GM12878 (cell line): ENCODE data around the gene CTNNA2. TPM values are rescaled to one million over a fixed set of nuclear protein-coding genes. Genes with fewer than 3 reads are reported as not detected.
"Not testable (repeated sequence)": the region's sequence is repeated elsewhere in the genome, so short reads cannot be mapped to it uniquely, and the experiment has no call there.

Experiments used
- ATAC-seq: fragments of 200-7000 bp; cut with Tn5 transposase; 3 replicates; pipeline ENCODE4 v1.9.1; 2020; ENCODE audit warnings: mild to moderate bottlenecking, moderate library complexity
- BruUV-seq: library from RNA; stranded (reverse); fragments of 400-500 nt; replicated peaks from 2 replicates; lab custom pipeline; 2021; lab: Mats Ljungman, UMichigan
- CTCF ChIA-PET: fragments of 300-600 bp; sonication (Branson Sonifier 250); formaldehyde crosslinking; extraction: SDS; loops from one replicate; lab custom pipeline; 2021; ENCODE audit warnings: inconsistent platforms; lab: Yijun Ruan, JAX
- POLR2A ChIA-PET: fragments of 350-600 bp; formaldehyde crosslinking; extraction: SDS; loops from one replicate; lab custom pipeline; 2021; ENCODE audit warnings: inconsistent platforms; lab: Charles Lee
- RAD21 ChIA-PET: fragments of 300-600 bp; sonication (Branson Sonifier 250); formaldehyde crosslinking; loops from one replicate; lab custom pipeline; 2023; ENCODE audit warnings: antibody characterized with exemption; ENCODE audit not compliant: unreplicated experiment; lab: Charles Lee
- SMC1A ChIA-PET: fragments of 300-600 bp; sonication (Branson Sonifier 250); formaldehyde crosslinking; loops from one replicate; lab custom pipeline; 2023; ENCODE audit not compliant: unreplicated experiment, uncharacterized antibody; lab: Charles Lee
- DNase-seq: peaks from one replicate; pipeline ENCODE4 v3.0.0-alpha.2; 2011; ENCODE audit warnings: low read depth, low spot score
- FAIRE-seq: peaks from 3 replicates; lab custom pipeline; 2011; peaks lifted over from hg19 to GRCh38; lab: Jason Lieb, UNC
- H2AFZ ChIP-seq: 2 replicates; pipeline ENCODE4 v1.6.0; 2011; ENCODE audit warnings: low read depth, low read length, control low read depth; ENCODE audit not compliant: control insufficient read depth
- H3K27ac ChIP-seq: 2 replicates; pipeline ENCODE4 v1.5.1; 2011; ENCODE audit warnings: control low read depth; ENCODE audit not compliant: control insufficient read depth, insufficient read depth
- H3K27me3 ChIP-seq, 2 experiments: replicated peaks in 1 of 2; 2 replicates each; pipeline versions ENCODE4 v1.6.0 to v1.6.1; 2011; ENCODE audit warnings: low read length in 1 of 2; ENCODE audit not compliant: control insufficient read depth in 2 of 2, insufficient read depth in 2 of 2
- H3K36me3 ChIP-seq, 2 experiments: 2 replicates each; pipeline ENCODE4 v1.5.1; 2011; ENCODE audit warnings: low read length in 1 of 2; ENCODE audit not compliant: control insufficient read depth in 2 of 2, insufficient read depth in 2 of 2
- H3K4me1 ChIP-seq: 2 replicates; pipeline ENCODE4 v1.6.1; 2011; ENCODE audit warnings: mild to moderate bottlenecking, low read length, moderate library complexity, mixed read lengths; ENCODE audit not compliant: control insufficient read depth, insufficient read depth
- H3K4me2 ChIP-seq: 2 replicates; pipeline ENCODE4 v1.6.0; 2011; ENCODE audit warnings: control low read depth; ENCODE audit not compliant: control insufficient read depth, insufficient read depth
- H3K4me3 ChIP-seq: fragments of 200-600 bp; sonication (generic); 2 replicates; pipeline ENCODE4 v1.5.1; 2016
- H3K79me2 ChIP-seq: 2 replicates; pipeline ENCODE4 v1.6.0; 2011; ENCODE audit warnings: low read length; ENCODE audit not compliant: control insufficient read depth, insufficient read depth
- H3K9ac ChIP-seq: 2 replicates; pipeline ENCODE4 v1.8.0; 2011; ENCODE audit warnings: low read length, control low read depth, mixed read lengths; ENCODE audit not compliant: control insufficient read depth, insufficient read depth
- H3K9me3 ChIP-seq: replicated peaks from 3 replicates; pipeline ENCODE4 v1.5.1; 2011; ENCODE audit warnings: mild to moderate bottlenecking, low read length; ENCODE audit not compliant: control insufficient read depth, insufficient read depth
- H4K20me1 ChIP-seq: 2 replicates; pipeline ENCODE4 v1.6.0; 2011; ENCODE audit not compliant: control insufficient read depth, insufficient read depth
- BRCA1 ChIP-seq: IDR thresholded peaks from 2 replicates; pipeline ENCODE4 v1.6.1; 2011; ENCODE audit warnings: low read depth, low read length, improper control_type of control experiment
- CBFB ChIP-seq: IDR thresholded peaks from 2 replicates; pipeline ENCODE4 v1.6.1; 2016; ENCODE audit warnings: antibody characterized with exemption, low read depth
- CREB1 ChIP-seq: IDR thresholded peaks from 2 replicates; pipeline ENCODE4 v1.6.1; 2012; ENCODE audit warnings: low read depth, mild to moderate bottlenecking, inconsistent platforms
- ELK1 ChIP-seq: IDR thresholded peaks from 2 replicates; pipeline ENCODE4 v1.6.1; 2012; ENCODE audit warnings: low read depth, low read length, improper control_type of control experiment
- ESRRA ChIP-seq: IDR thresholded peaks from 2 replicates; pipeline ENCODE4 v1.6.1; 2012; ENCODE audit warnings: mild to moderate bottlenecking, low read length, improper control_type of control experiment
- FOS ChIP-seq: IDR thresholded peaks from 3 replicates; pipeline ENCODE4 v1.6.1; 2011; ENCODE audit warnings: borderline replicate concordance; ENCODE audit not compliant: insufficient read length; ENCODE audit errors: extremely low read depth
- HCFC1 ChIP-seq: fragments of 150-350 bp; IDR thresholded peaks from 2 replicates; pipeline ENCODE4 v1.6.1; 2014; ENCODE audit warnings: low read length
- KAT2A ChIP-seq: conservative IDR thresholded peaks from 2 replicates; pipeline ENCODE4 v1.6.1; 2011; ENCODE audit warnings: low read depth, low read length; ENCODE audit not compliant: control insufficient read depth
- KLF5 ChIP-seq: fragments of 450-650 bp; IDR thresholded peaks from 2 replicates; pipeline ENCODE4 v1.6.1; 2014; ENCODE audit warnings: mild to moderate bottlenecking; ENCODE audit not compliant: partially characterized antibody
- POLR2AphosphoS2 ChIP-seq: IDR thresholded peaks from 2 replicates; pipeline ENCODE4 v1.6.1; 2011; ENCODE audit warnings: low read depth, mild to moderate bottlenecking, low read length, improper control_type of control experiment, moderate library complexity
- RAD21 ChIP-seq: IDR thresholded peaks from 2 replicates; pipeline ENCODE4 v1.6.1; 2011; ENCODE audit warnings: mild to moderate bottlenecking, low read depth, low read length, moderate library complexity; ENCODE audit not compliant: insufficient read depth
- WGBS: methylation state at CpG from one replicate; pipeline ENCODE4 v1.1.6; 2016; ENCODE audit warnings: low lambda C conversion rate; ENCODE audit not compliant: insufficient replicate concordance, insufficient coverage; ENCODE audit errors: missing lambda C conversion rate; 5-methylcytosine and 5-hydroxymethylcytosine counted together
- in situ Hi-C: fragments of 300-500 bp; cut with MboI; formaldehyde crosslinking; loops from 9 replicates; pipeline ENCODE4 v1.14.3; 2018; ENCODE audit warnings: mixed read lengths
- intact Hi-C: fragments of 100-400 bp; cut with micrococcal nuclease; formaldehyde crosslinking; loops from one replicate; pipeline ENCODE4 v1.14.2; 2022; ENCODE audit not compliant: unreplicated experiment
- polyA plus RNA-seq, 11 experiments: library from polyadenylated mRNA; depleted of rRNA in 4 of 11; unstranded in 6 of 11; stranded (reverse) in 5 of 11; fragments of >200 nt; fragmentation: Nextera tagmentation in 4 of 11; fragmentation: Illumina TruSeq in 1 of 11; extraction: Ambion mirVana in 4 of 11; extraction: Trizol in 1 of 11; gene quantifications; 1 replicate in 1 of 11; 2 replicates in 10 of 11; pipeline versions ENCODE4 v1.2.1 to v1.2.3, GENCODE V29; 2011 to 2016; ENCODE audit warnings: inconsistent platforms in 2 of 11, missing spikeins in 2 of 11, low read depth in 1 of 11
- total RNA-seq, 4 experiments: library from RNA; depleted of rRNA in 3 of 4; stranded (reverse); fragments of >200 nt in 3 of 4; fragmentation: Illumina TruSeq in 1 of 4; extraction: Trizol in 1 of 4; gene quantifications; 2 replicates each; pipeline versions ENCODE4 v1.2.1 to v1.2.3, GENCODE V29; 2013 to 2021
- TF ChIP-seq, protein P1 (sequence below): fragments of 450-650 bp; IDR thresholded peaks from 2 replicates; pipeline ENCODE4 v1.6.1; 2017; ENCODE audit warnings: low read depth, mild to moderate bottlenecking, moderate library complexity
- TF ChIP-seq, protein P2 (sequence below): fragments of 450-650 bp; IDR thresholded peaks from 2 replicates; pipeline ENCODE4 v1.6.1; 2016; ENCODE audit warnings: mild to moderate bottlenecking

Gene CTNNA2
- total and polyA plus RNA-seq, 10 of the 15 experiments (the other 5 are each of a cell fraction or from before 2014, with no cell fraction given): 2.4 to 36.2 (median 6.6) TPM

GRCh38 chr2:80145499-80145898, 632.6 kb downstream of the CTNNA2 start:
- ChIA-PET RAD21 (no interaction called here), POLR2A (no interaction called here), CTCF (no interaction called here), SMC1A (interaction anchor here (1.0 kb wide), 1 partner anchor 30 kb away, joined by 3 read pairs; no protein-coding TSS in a partner anchor)
- Histone ChIP-seq H3K4me2 (no peak overlapping the region), H3K27ac (no peak overlapping the region), H3K27me3 (no peaks in the 10 kb centered on the region), H3K36me3 (no peaks in the 10 kb centered on the region), H3K9me3 (no peaks in the 10 kb centered on the region), H2AFZ (no peak overlapping the region), H3K4me1 (no peaks in the 10 kb centered on the region), H3K79me2 (no peaks in the 10 kb centered on the region), H3K4me3 (no peak overlapping the region), H3K9ac (no peak overlapping the region), H4K20me1 (no peaks in the 10 kb centered on the region)
- DNase-seq (no peak), FAIRE-seq (no peak), ATAC-seq (no peak)
- in situ Hi-C loops: no loop called here
- TF ChIP-seq CBFB: no peak
- TF ChIP-seq, protein P1, sequence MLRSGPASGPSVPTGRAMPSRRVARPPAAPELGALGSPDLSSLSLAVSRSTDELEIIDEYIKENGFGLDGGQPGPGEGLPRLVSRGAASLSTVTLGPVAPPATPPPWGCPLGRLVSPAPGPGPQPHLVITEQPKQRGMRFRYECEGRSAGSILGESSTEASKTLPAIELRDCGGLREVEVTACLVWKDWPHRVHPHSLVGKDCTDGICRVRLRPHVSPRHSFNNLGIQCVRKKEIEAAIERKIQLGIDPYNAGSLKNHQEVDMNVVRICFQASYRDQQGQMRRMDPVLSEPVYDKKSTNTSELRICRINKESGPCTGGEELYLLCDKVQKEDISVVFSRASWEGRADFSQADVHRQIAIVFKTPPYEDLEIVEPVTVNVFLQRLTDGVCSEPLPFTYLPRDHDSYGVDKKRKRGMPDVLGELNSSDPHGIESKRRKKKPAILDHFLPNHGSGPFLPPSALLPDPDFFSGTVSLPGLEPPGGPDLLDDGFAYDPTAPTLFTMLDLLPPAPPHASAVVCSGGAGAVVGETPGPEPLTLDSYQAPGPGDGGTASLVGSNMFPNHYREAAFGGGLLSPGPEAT: no peak
- no peak for TF ChIP-seq KAT2A
- TF ChIP-seq BRCA1: no peak
- TF ChIP-seq, protein P2, sequence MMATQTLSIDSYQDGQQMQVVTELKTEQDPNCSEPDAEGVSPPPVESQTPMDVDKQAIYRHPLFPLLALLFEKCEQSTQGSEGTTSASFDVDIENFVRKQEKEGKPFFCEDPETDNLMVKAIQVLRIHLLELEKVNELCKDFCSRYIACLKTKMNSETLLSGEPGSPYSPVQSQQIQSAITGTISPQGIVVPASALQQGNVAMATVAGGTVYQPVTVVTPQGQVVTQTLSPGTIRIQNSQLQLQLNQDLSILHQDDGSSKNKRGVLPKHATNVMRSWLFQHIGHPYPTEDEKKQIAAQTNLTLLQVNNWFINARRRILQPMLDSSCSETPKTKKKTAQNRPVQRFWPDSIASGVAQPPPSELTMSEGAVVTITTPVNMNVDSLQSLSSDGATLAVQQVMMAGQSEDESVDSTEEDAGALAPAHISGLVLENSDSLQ: no peak
- TF ChIP-seq ELK1: no peak
- no peak for TF ChIP-seq ESRRA
- TF ChIP-seq CREB1: no peak
- no peak for TF ChIP-seq POLR2AphosphoS2
- no peak for TF ChIP-seq KLF5
- TF ChIP-seq HCFC1: no peak
- TF ChIP-seq FOS: no peak
- no peak for TF ChIP-seq RAD21
- no TSS peak for BruUV-seq
- intact Hi-C loops: no loop called here
- 41% methylated on average over 4 of the region's 4 CpGs for WGBS

DNA sequence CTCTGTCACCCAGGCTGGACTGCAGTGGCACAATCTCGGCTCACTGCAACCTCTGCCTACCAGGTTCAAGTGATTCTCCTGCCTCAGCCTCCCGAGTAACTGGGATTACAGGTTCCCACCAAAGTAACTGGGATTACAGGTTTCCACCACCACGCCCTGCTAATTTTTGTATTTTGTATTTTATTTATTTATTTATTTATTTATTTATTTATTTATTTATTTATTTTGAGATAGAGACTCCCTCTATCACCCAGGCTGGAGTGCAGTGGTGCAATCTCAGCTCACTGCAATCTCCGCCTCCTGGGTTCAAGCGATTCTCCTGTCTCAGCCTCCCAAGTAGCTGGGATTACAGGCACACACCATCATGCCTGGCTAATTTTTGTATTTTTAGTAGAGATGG, 633.9 kb downstream of the CTNNA2 start:
- H2AFZ ChIP-seq, H3K27me3 ChIP-seq, FAIRE-seq, H3K4me2 ChIP-seq, ATAC-seq, H3K9me3 ChIP-seq, DNase-seq, intact Hi-C loops, BruUV-seq, H3K4me1 ChIP-seq, H3K27ac ChIP-seq, H3K36me3 ChIP-seq, H4K20me1 ChIP-seq, H3K79me2 ChIP-seq, RAD21 ChIA-PET, CTCF ChIA-PET, H3K9ac ChIP-seq, H3K4me3 ChIP-seq, in situ Hi-C loops, SMC1A ChIA-PET, POLR2A ChIA-PET: not testable (repeated sequence)
- WGBS: 30% methylated on average over 5 of the region's 5 CpGs
